GM12878 (cell line): Measurements from ENCODE around the gene TMC6. TPM values are rescaled to one million over a fixed set of nuclear protein-coding genes. Genes with fewer than 3 reads are reported as not detected.

Experiments
- ATAC-seq: fragments of 200-7000 bp; cut with Tn5 transposase; 3 replicates; pipeline ENCODE4 v1.9.1; 2020; ENCODE audit warnings: mild to moderate bottlenecking, moderate library complexity
- BruUV-seq: library from RNA; stranded (reverse); fragments of 400-500 nt; replicated peaks from 2 replicates; lab custom pipeline; 2021; lab: Mats Ljungman, UMichigan
- CTCF ChIA-PET: fragments of 300-600 bp; sonication (Branson Sonifier 250); formaldehyde crosslinking; extraction: SDS; loops from one replicate; lab custom pipeline; 2021; ENCODE audit warnings: inconsistent platforms; lab: Yijun Ruan, JAX
- POLR2A ChIA-PET: fragments of 350-600 bp; formaldehyde crosslinking; extraction: SDS; loops from one replicate; lab custom pipeline; 2021; ENCODE audit warnings: inconsistent platforms; lab: Charles Lee
- RAD21 ChIA-PET: fragments of 300-600 bp; sonication (Branson Sonifier 250); formaldehyde crosslinking; loops from one replicate; lab custom pipeline; 2023; ENCODE audit warnings: antibody characterized with exemption; ENCODE audit not compliant: unreplicated experiment; lab: Charles Lee
- SMC1A ChIA-PET: fragments of 300-600 bp; sonication (Branson Sonifier 250); formaldehyde crosslinking; loops from one replicate; lab custom pipeline; 2023; ENCODE audit not compliant: unreplicated experiment, uncharacterized antibody; lab: Charles Lee
- DNase-seq: peaks from one replicate; pipeline ENCODE4 v3.0.0-alpha.2; 2011; ENCODE audit warnings: low read depth, low spot score
- FAIRE-seq: peaks from 3 replicates; lab custom pipeline; 2011; peaks lifted over from hg19 to GRCh38; lab: Jason Lieb, UNC
- H2AFZ ChIP-seq: 2 replicates; pipeline ENCODE4 v1.6.0; 2011; ENCODE audit warnings: low read depth, low read length, control low read depth; ENCODE audit not compliant: control insufficient read depth
- H3K27ac ChIP-seq: 2 replicates; pipeline ENCODE4 v1.5.1; 2011; ENCODE audit warnings: control low read depth; ENCODE audit not compliant: control insufficient read depth, insufficient read depth
- H3K27me3 ChIP-seq, 2 experiments: replicated peaks in 1 of 2; 2 replicates each; pipeline versions ENCODE4 v1.6.0 to v1.6.1; 2011; ENCODE audit warnings: low read length in 1 of 2; ENCODE audit not compliant: control insufficient read depth in 2 of 2, insufficient read depth in 2 of 2
- H3K36me3 ChIP-seq, 2 experiments: 2 replicates each; pipeline ENCODE4 v1.5.1; 2011; ENCODE audit warnings: low read length in 1 of 2; ENCODE audit not compliant: control insufficient read depth in 2 of 2, insufficient read depth in 2 of 2
- H3K4me1 ChIP-seq: 2 replicates; pipeline ENCODE4 v1.6.1; 2011; ENCODE audit warnings: mild to moderate bottlenecking, low read length, moderate library complexity, mixed read lengths; ENCODE audit not compliant: control insufficient read depth, insufficient read depth
- H3K4me2 ChIP-seq: 2 replicates; pipeline ENCODE4 v1.6.0; 2011; ENCODE audit warnings: control low read depth; ENCODE audit not compliant: control insufficient read depth, insufficient read depth
- H3K4me3 ChIP-seq: fragments of 200-600 bp; sonication (generic); 2 replicates; pipeline ENCODE4 v1.5.1; 2016
- H3K79me2 ChIP-seq: 2 replicates; pipeline ENCODE4 v1.6.0; 2011; ENCODE audit warnings: low read length; ENCODE audit not compliant: control insufficient read depth, insufficient read depth
- H3K9ac ChIP-seq: 2 replicates; pipeline ENCODE4 v1.8.0; 2011; ENCODE audit warnings: low read length, control low read depth, mixed read lengths; ENCODE audit not compliant: control insufficient read depth, insufficient read depth
- H3K9me3 ChIP-seq: replicated peaks from 3 replicates; pipeline ENCODE4 v1.5.1; 2011; ENCODE audit warnings: mild to moderate bottlenecking, low read length; ENCODE audit not compliant: control insufficient read depth, insufficient read depth
- H4K20me1 ChIP-seq: 2 replicates; pipeline ENCODE4 v1.6.0; 2011; ENCODE audit not compliant: control insufficient read depth, insufficient read depth
- E2F4 ChIP-seq: IDR thresholded peaks from 2 replicates; pipeline ENCODE4 v1.6.1; 2012; ENCODE audit warnings: low read depth, low read length, improper control_type of control experiment
- E2F8 ChIP-seq: fragments of 450-650 bp; IDR thresholded peaks from 2 replicates; pipeline ENCODE4 v1.6.1; 2018; ENCODE audit warnings: mild to moderate bottlenecking, low read depth, moderate library complexity; ENCODE audit not compliant: partially characterized antibody
- GABPA ChIP-seq: IDR thresholded peaks from 2 replicates; pipeline ENCODE4 v1.6.1; 2014; ENCODE audit warnings: antibody characterized with exemption, low read depth, mild to moderate bottlenecking, inconsistent platforms
- NBN ChIP-seq: fragments of 450-650 bp; IDR thresholded peaks from 2 replicates; pipeline ENCODE4 v1.6.1; 2016
- NFIC ChIP-seq: IDR thresholded peaks from 2 replicates; pipeline ENCODE4 v1.6.1; 2012; ENCODE audit warnings: low read depth, mild to moderate bottlenecking, inconsistent platforms, low read length, moderate library complexity
- NR2C1 ChIP-seq: fragments of 450-650 bp; IDR thresholded peaks from 2 replicates; pipeline ENCODE4 v1.6.1; 2017; ENCODE audit warnings: antibody characterized with exemption, mild to moderate bottlenecking, moderate library complexity
- POLR2A ChIP-seq: IDR thresholded peaks from 2 replicates; pipeline ENCODE4 v1.6.1; 2011; ENCODE audit warnings: low read depth, mild to moderate bottlenecking, low read length
- POLR2AphosphoS2 ChIP-seq: IDR thresholded peaks from 2 replicates; pipeline ENCODE4 v1.6.1; 2011; ENCODE audit warnings: low read depth, mild to moderate bottlenecking, low read length, improper control_type of control experiment, moderate library complexity
- POLR2AphosphoS5 ChIP-seq: IDR thresholded peaks from 2 replicates; pipeline ENCODE4 v1.6.1; 2011; ENCODE audit warnings: mild to moderate bottlenecking, low read length, inconsistent platforms
- POU2F2 ChIP-seq: IDR thresholded peaks from 3 replicates; pipeline ENCODE4 v1.6.1; 2011; ENCODE audit warnings: low read depth, mild to moderate bottlenecking, low read length, borderline replicate concordance
- SIN3A ChIP-seq: IDR thresholded peaks from 2 replicates; pipeline ENCODE4 v1.6.1; 2012; ENCODE audit warnings: low read depth, low read length, improper control_type of control experiment
- SKIL ChIP-seq: fragments of 450-650 bp; IDR thresholded peaks from 2 replicates; pipeline ENCODE4 v1.6.1; 2017; ENCODE audit warnings: mild to moderate bottlenecking, low read depth, inconsistent platforms; ENCODE audit not compliant: poor library complexity, severe bottlenecking
- SMC3 ChIP-seq: IDR thresholded peaks from 2 replicates; pipeline ENCODE4 v1.6.1; 2011; ENCODE audit warnings: low read length, improper control_type of control experiment, borderline replicate concordance
- TAF1 ChIP-seq: IDR thresholded peaks from 2 replicates; pipeline ENCODE4 v1.6.1; 2011; ENCODE audit warnings: mild to moderate bottlenecking, low read depth, low read length, borderline replicate concordance
- TBL1XR1 ChIP-seq: IDR thresholded peaks from 2 replicates; pipeline ENCODE4 v1.6.1; 2012; ENCODE audit warnings: low read depth, low read length, improper control_type of control experiment
- ZBED1 ChIP-seq: IDR thresholded peaks from 2 replicates; pipeline ENCODE4 v1.6.1; 2016; ENCODE audit warnings: borderline replicate concordance
- ZBTB33 ChIP-seq: fragments of 450-650 bp; IDR thresholded peaks from 2 replicates; pipeline ENCODE4 v1.6.1; 2017; ENCODE audit warnings: mild to moderate bottlenecking
- ZNF622 ChIP-seq: fragments of 450-650 bp; IDR thresholded peaks from 2 replicates; pipeline ENCODE4 v1.6.1; 2017; ENCODE audit warnings: mild to moderate bottlenecking, inconsistent platforms
- WGBS: methylation state at CpG from one replicate; pipeline ENCODE4 v1.1.6; 2016; ENCODE audit warnings: low lambda C conversion rate; ENCODE audit not compliant: insufficient replicate concordance, insufficient coverage; ENCODE audit errors: missing lambda C conversion rate; 5-methylcytosine and 5-hydroxymethylcytosine counted together
- in situ Hi-C: fragments of 300-500 bp; cut with MboI; formaldehyde crosslinking; loops from 9 replicates; pipeline ENCODE4 v1.14.3; 2018; ENCODE audit warnings: mixed read lengths
- intact Hi-C: fragments of 100-400 bp; cut with micrococcal nuclease; formaldehyde crosslinking; loops from one replicate; pipeline ENCODE4 v1.14.2; 2022; ENCODE audit not compliant: unreplicated experiment
- polyA plus RNA-seq, 11 experiments: library from polyadenylated mRNA; depleted of rRNA in 4 of 11; unstranded in 6 of 11; stranded (reverse) in 5 of 11; fragments of >200 nt; fragmentation: Nextera tagmentation in 4 of 11; fragmentation: Illumina TruSeq in 1 of 11; extraction: Ambion mirVana in 4 of 11; extraction: Trizol in 1 of 11; gene quantifications; 1 replicate in 1 of 11; 2 replicates in 10 of 11; pipeline versions ENCODE4 v1.2.1 to v1.2.3, GENCODE V29; 2011 to 2016; ENCODE audit warnings: inconsistent platforms in 2 of 11, missing spikeins in 2 of 11, low read depth in 1 of 11
- total RNA-seq, 4 experiments: library from RNA; depleted of rRNA in 3 of 4; stranded (reverse); fragments of >200 nt in 3 of 4; fragmentation: Illumina TruSeq in 1 of 4; extraction: Trizol in 1 of 4; gene quantifications; 2 replicates each; pipeline versions ENCODE4 v1.2.1 to v1.2.3, GENCODE V29; 2013 to 2021

The TMC6 gene
- total and polyA plus RNA-seq, 10 of the 15 experiments (the other 5 are each of a cell fraction or from before 2014, with no cell fraction given) = 1.9 to 232 (median 60.6) TPM

- Histone ChIP-seq H2AFZ (no peak overlapping the region), H3K79me2 (peaks cover 31% of the 10 kb centered on the region), H3K27ac (no peak overlapping the region), H3K4me3 (no peak overlapping the region), H3K9me3 (no peaks in the 10 kb centered on the region), H3K9ac (no peak overlapping the region), H3K27me3 (no peaks in the 10 kb centered on the region), H4K20me1 (no peaks in the 10 kb centered on the region; the same call in 1 of the 2 replicates), H3K4me2 (no peak overlapping the region), H3K4me1 (peaks cover 66% of the 10 kb centered on the region), H3K36me3 (peaks cover 8 to 32% of the 10 kb centered on the region in 2 experiments; a peak in 3 of 4 replicates)
- ChIA-PET POLR2A (interaction anchor here (0.6 to 8.7 kb wide), 10 partner anchors 10 to 48 kb away, joined by 3 to 85 read pairs (median 10); partner anchors contain the start of genes AFMID, TK1, TMC6 and TMC8), SMC1A (interaction anchor here (0.9 to 7.4 kb wide), 10 partner anchors 10 to 156 kb away, joined by 3 to 51 read pairs (median 8); no protein-coding TSS in a partner anchor), RAD21 (interaction anchor here (1.0 to 8.6 kb wide), 19 partner anchors 11 to 155 kb away, joined by 3 to 83 read pairs (median 5); partner anchors contain the start of genes AFMID, TK1 and TMC8), CTCF (interaction anchor here (1.0 to 9.0 kb wide), 22 partner anchors 8 to 158 kb away, joined by 4 to 132 read pairs (median 12); partner anchors contain the start of genes AFMID, BIRC5, TK1 and TMC6)
- FAIRE-seq (no peak), ATAC-seq (no peak), DNase-seq (no peak)
- BruUV-seq = no TSS peak
- WGBS = 94% methylated on average over 11 of the region's 14 CpGs
- intact Hi-C loops = no loop called here
- in situ Hi-C loops = loop anchor here (5.0 kb wide), 1 partner anchor 63 kb away; no protein-coding TSS in a partner anchor
- TF ChIP-seq POLR2AphosphoS5 (0 out of 2 replicates have a peak, but pooled peaks have one; percentile 5), NBN (no peak), GABPA (no peak), SIN3A (no peak), NFIC (no peak), POLR2AphosphoS2 (0 out of 2 replicates have a peak, but pooled peaks have one; percentile 48), SMC3 (no peak), NR2C1 (no peak), TBL1XR1 (no peak), POLR2A (peak; percentile 45), E2F8 (no peak), ZBTB33 (no peak), ZNF622 (no peak), TAF1 (no peak), E2F4 (no peak), ZBED1 (0 out of 2 replicates have a peak, but pooled peaks have one; percentile 26), POU2F2 (peak; percentile 4; the same call in 1 of the 3 replicates), SKIL (no peak)
Observed at GRCh38 chr17:78175643-78175981, 47.1 kb upstream of the TMC6 start.
